NCI-H524 (cell line): Measurements from ENCODE around the gene KCNIP4.
A peak's percentile ranks its signal among the peaks of the same experiment; 100 is the strongest.

Experiments used
- DNase-seq, 2 experiments: peaks; one replicate each; lab custom pipeline; 2025; lab: John Stamatoyannopoulos, UW

KCNIP4 gene

GRCh38 chr4:21457086-21457840 lies 491.3 kb downstream of the KCNIP4 start:
- no peak for DNase-seq

- no peak for DNase-seq
Measured at GRCh38 chr4:21454831-21455230, 493.7 kb downstream of the KCNIP4 start.

- DNase-seq: peak in 1 of 2 experiments; percentile 4
Measured at GRCh38 chr4:21454201-21454600, 494.4 kb downstream of the KCNIP4 start.

- no peak for DNase-seq
Measured at GRCh38 chr4:21452931-21453330, 495.6 kb downstream of the KCNIP4 start.

- peak; percentile 42 to 83 for DNase-seq
Measured at GRCh38 chr4:21451032-21451431, 497.5 kb downstream of the KCNIP4 start.

GRCh38 chr4:21450331-21450730 lies 498.2 kb downstream of the KCNIP4 start:
- peak in 1 of 2 experiments; percentile 61 for DNase-seq

GRCh38 chr4:21447301-21448054 lies 501.1 kb downstream of the KCNIP4 start:
- no peak for DNase-seq

GRCh38 chr4:21420166-21420565 lies 528.4 kb downstream of the KCNIP4 start:
- no peak for DNase-seq

GRCh38 chr4:21415728-21416127 lies 532.8 kb downstream of the KCNIP4 start:
- DNase-seq: no peak

- no peak for DNase-seq
Measured at GRCh38 chr4:21413807-21414370, 534.7 kb downstream of the KCNIP4 start.

- no peak for DNase-seq
Measured at GRCh38 chr4:21411086-21411485, 537.5 kb downstream of the KCNIP4 start.

- no peak for DNase-seq
Measured at GRCh38 chr4:21410372-21410771, 538.2 kb downstream of the KCNIP4 start.

GRCh38 chr4:21387683-21388082 lies 560.9 kb downstream of the KCNIP4 start:
- no peak for DNase-seq

- no peak for DNase-seq
Measured at GRCh38 chr4:21386166-21386780, 562.3 kb downstream of the KCNIP4 start.

- DNase-seq: no peak
Measured at GRCh38 chr4:21385706-21386105, 562.9 kb downstream of the KCNIP4 start.

- DNase-seq: no peak
Measured at GRCh38 chr4:21384609-21385008, 564.0 kb downstream of the KCNIP4 start.

GRCh38 chr4:21380861-21381260 lies 567.7 kb downstream of the KCNIP4 start:
- no peak for DNase-seq

- no peak for DNase-seq
Measured at GRCh38 chr4:21377046-21377445, 571.5 kb downstream of the KCNIP4 start.

GRCh38 chr4:21376176-21376575 lies 572.4 kb downstream of the KCNIP4 start:
- DNase-seq: no peak

- no peak for DNase-seq
Measured at GRCh38 chr4:21374641-21375368, 573.8 kb downstream of the KCNIP4 start.

GRCh38 chr4:21367567-21367966 lies 581.0 kb downstream of the KCNIP4 start:
- no peak for DNase-seq

- DNase-seq: no peak
Measured at GRCh38 chr4:21366840-21367239, 581.7 kb downstream of the KCNIP4 start.
